ENCODE measurements around the gene ATOSA. TPM values are rescaled to one million over a fixed set of nuclear protein-coding genes. Genes with fewer than 3 reads are reported as not detected.

Gene ATOSA
- total RNA-seq, 1 donor from 2014 or later: 36.0 TPM

DNA sequence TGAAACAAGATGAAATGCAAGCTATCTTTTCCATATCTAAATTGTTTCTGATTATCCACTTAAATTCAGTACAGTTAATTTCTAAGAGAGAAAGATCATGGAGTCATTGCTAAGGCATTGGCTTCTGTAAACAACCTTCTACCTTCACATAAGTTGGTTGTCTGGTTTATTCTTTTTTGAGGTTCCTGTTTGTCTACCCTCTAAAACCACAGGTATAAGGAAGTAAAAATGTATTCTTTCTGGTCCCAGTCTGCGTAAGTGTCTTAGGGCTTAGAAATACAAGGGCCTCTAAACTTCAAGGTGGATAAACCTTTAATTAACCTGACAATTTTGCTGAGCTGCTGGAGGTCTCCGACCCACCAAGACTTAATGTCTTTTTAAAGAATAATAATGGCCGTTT lies 3.6 kb upstream of the ATOSA start:
- no peak for DNase-seq (ENCODE audit: extremely low read depth, low read depth, low spot score)

DNA sequence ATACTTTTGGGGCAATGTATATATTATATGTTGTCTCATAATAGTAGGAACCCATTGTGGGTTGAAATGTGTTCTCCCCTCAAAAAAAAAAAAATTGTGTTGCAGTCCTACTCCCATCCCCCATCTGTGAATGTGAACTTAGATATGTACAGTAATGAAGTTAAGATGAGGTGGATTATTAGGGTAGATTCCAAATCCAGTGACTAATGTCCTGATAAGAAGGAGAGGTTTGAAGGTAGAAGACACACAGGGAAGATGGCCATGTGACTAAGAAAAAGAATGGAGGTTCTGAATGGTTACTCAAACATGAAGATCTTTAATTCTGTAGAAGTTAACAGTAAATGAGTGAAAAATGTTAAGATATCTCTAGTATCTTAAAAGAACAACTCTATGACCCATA lies 3.0 kb upstream of the ATOSA start:
- no peak for DNase-seq (ENCODE audit: extremely low read depth, low read depth, low spot score)

DNA sequence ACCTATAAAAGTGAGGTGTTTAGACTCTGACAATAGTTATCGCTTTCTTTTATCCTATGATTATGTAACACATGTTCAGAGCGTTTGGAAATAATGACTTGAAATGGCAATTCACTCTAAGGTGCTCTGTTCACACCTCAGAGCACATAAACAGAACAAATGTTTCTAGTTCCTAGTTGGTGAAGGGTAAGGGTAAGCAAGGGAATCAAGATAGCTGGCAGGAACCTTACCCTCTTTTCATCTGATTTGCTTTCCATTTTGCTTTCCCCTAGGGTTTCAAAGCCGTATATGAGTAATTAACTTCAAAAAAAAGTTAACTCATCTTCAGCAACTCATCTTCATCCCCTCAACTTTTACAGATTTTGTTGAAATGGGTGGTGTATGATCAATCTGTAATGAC lies 2.3 kb upstream of the ATOSA start:
- no peak for DNase-seq (ENCODE audit: extremely low read depth, low read depth, low spot score)

DNA sequence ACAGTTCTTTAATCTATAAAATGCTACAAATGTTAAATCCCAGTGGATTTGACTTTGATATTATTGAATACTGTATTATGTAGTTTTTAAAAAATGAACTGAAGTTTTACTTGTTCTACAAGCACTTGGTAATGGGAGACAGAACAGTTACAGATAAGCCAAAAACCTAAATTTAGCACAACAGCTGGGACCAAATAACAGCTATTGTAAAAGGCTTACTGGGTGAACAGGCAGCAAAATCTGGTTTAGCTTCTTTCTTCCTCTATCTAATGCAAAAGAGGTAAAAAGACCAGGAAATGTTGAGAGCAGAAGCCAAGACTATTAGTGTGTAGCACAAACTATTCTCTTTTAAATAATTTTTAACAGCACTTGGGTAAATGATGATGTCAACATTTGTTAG lies 1.6 kb upstream of the ATOSA start:
- DNase-seq (ENCODE audit: extremely low read depth, low read depth, low spot score): no peak

DNA sequence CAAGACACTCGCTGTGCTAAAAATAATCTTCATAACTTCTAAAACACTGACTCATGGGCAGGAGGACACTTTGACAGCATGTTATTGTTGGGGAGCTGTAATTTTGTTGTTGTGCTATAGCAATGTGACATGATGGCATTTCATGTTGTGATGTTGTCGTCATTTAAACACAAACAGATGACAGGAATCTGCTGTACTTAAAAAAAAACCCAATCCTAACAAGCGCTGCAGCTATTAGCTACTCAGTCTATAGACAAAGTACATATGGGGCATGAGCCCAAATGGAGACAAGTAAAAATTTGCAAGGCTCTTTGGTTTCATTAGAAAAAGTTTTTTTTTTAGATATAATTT lies 828 bp upstream of the ATOSA start:
- no peak for DNase-seq (ENCODE audit: extremely low read depth, low read depth, low spot score)

DNA sequence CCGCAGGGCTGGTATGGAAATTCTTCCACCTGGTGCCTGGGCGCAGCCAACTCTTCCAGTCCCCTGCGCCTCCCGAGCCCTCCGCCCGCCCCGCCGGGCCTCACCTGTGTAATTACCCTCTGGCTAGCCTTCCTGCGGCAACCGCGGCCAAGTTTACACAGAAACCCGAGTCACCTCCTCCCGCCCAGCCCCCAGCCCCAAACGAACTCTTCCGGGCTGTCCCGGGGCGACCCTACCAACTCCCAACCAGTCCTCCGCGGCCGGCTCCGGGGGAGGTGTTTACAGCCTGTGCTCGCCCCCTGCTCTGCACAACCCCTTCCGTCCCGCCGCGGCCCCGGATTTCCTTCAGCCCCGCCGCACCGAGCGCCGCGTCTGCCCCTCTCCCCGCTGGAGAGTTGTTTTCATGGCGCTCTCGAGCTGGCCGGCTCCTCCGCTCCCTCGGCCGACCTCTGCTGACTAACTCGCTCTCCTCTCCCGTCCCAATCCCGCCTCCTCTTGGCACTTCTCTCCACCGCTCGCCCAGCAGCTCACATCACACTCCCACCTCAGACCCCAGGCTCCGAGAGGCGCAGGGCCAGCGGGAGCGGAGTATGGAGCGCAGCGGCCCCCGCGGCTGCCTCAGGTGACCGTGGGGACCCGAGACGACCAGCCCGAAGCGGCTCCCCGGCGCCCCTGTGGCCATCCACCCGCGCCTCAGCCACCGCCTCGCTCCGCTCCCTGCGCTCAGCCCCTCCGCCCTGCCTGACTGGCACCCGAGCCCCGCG lies 538 bp downstream of the ATOSA start:
- DNase-seq (ENCODE audit: extremely low read depth, low read depth, low spot score): no peak

DNA sequence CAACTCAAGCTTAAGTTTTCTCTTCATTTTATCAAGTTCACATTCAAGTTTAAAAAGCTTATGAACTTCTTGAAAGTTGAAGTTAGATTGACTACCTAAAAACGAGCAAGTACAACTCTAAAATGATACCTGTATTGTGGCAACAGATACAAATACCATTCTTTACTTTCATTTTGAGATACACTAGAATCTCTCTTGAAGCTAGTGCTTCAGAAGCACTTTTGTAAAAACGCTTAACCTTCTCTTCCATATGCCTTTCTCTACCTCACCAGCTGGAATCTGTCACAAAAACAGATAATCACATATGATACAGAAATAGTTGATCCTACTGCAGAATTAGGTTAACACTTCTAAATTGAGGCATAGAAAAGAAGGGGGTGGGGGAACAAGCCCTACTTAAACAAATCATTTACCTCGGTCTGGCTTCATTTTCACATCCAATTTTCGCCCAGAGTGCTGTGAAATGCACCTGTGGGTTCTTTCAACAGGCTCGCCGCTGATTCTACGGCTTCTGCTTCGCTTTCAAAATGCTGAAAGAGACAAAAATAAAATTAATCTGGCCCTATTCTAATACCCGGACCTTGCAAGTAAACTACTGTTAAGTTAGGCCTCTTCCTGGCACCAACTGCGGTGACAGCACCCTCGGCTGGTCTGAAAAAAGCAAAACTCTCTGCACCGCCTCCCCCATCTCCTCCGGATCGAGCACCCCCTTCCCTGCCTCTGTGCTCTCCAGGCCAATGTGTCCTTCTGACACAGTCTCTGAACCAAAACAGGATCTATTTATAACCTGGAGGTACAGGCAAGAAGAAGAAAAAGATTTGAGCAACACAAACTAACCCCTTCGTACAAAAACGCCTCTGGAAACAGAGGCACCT lies 1.4 kb downstream of the ATOSA start:
- DNase-seq (ENCODE audit: extremely low read depth, low read depth, low spot score): no peak

DNA sequence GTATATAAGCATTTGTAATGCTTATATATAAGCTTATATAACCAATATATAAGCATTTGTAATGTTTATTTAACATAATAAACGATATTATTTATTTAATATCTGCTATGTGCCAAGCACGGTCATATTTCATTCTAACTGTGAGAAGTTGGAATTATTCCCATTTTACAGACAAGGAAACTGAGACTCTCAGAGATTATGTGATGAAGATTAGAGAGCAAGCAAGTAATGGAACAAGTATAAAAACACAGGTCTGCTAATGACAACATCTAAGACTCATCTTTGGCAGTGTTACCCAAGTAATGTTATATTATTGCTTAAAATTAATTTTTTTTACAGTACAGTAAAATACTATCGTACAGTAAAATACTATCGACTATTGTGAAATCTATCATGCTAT lies 4.4 kb downstream of the ATOSA start:
- no peak for DNase-seq (ENCODE audit: extremely low read depth, low read depth, low spot score)

DNA sequence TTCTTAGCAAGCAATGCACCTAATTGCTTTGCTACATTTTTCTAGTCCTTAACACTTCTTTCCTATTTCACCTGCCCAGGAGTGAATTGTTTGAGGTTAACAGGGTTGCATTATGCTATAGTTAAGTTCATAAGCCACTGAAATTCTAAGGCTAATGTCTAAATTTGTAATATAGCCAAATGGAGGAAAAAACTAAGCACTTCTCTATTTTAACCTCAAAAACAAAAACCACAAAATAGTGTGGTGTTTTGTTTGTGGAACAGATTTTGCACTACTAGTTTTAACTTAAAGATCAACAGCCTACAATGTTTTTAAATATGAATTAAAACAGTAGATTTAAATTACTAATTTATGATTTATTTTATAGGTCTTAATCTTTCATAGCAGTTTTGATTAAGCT lies 5.5 kb downstream of the ATOSA start:
- no peak for DNase-seq (ENCODE audit: extremely low read depth, low read depth, low spot score)

DNA sequence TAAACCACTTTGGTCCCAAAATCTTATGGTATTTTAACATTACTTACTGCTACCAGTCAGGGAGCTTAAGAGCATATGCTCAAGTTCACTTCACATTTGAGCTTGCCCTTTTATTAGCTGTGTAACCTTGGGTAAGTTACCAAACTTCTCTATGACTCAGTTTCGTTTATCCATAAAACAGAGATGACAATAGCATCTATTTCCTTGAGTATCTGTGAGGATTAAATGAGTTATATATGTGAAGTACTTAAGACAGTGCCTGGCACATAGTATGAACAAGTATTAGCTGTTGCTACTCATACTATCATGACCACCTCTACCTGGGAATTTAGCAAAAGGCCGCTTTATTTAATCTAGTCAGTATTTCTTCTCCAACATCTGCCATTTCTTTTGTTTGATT lies 5.9 kb downstream of the ATOSA start:
- no peak for DNase-seq (ENCODE audit: extremely low read depth, low read depth, low spot score)

DNA sequence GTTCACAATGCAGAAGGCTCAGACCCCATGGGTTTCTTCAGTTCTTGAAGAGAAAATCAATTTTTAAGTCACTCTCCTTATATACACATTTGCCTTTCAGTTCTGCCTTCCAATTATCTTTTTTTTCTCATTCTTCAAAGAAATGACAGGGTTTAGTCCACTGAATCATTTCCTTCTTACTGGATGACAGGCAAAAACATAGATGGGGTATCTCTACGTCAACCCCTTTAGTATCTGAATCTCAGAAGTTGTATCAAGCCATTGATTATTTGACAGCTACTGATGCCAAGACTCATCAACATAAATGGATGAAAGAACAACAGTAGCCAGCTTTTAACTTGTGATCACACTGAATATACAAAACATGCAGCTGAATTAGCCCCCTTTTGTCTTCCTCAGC lies 6.5 kb downstream of the ATOSA start:
- DNase-seq (ENCODE audit: extremely low read depth, low read depth, low spot score): no peak

DNA sequence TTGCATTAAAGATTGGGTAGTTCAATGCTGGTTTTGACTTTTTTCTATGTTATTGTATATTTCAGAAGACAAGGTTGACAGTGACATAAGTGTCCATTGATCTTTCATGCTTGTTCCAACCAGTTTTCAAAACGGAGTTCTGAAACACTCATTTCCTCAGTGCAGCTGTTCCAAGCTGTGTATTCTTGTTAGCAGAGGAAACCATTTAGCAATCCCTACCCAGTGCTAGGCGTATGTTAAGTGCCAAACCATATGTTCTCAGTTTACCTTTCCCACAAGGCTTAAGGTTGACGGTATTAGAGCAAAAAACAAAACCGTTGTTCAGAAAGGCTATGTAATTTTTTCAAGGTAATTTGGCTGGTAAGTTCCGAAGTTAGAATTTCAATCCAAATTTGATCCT lies 9.1 kb downstream of the ATOSA start:
- no peak for DNase-seq (ENCODE audit: extremely low read depth, low read depth, low spot score)

DNA sequence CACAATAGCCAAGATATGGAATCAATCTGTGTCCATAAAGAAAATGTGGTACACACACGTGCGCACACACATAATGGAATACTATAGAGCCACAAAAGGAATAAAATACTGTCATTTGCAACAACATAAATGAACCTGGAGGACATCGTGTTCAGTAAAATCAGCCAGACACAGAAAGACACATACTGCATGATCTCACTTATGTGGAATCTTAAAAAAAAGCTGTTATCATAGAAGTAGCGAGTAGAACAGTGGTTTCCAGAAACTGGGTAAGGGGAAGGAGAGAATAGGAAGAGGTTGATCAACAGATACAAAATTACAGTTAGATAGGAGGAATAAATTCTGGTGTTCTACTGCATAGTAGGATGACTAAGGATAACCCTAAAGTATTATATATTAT lies 11.1 kb downstream of the ATOSA start:
- no peak for DNase-seq (ENCODE audit: extremely low read depth, low read depth, low spot score)

DNA sequence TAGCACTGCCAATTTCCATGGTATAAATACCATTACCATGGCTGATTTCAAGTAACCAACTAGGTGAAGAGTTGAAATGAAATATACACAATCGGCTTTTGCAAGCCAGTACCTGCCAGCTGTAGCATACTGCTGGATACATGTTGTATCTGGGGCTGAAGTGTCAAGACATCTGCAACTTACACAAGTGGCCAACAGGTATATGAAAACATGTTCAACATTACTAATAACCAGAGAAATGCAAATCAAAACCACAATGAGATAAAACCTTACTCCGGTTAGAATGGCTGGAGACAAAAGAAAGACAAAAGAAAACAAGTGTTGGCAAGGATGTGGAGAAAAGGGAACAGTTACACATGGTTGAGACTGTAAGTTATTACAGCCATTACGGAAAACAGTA lies 11.6 kb downstream of the ATOSA start:
- no peak for DNase-seq (ENCODE audit: extremely low read depth, low read depth, low spot score)

DNA sequence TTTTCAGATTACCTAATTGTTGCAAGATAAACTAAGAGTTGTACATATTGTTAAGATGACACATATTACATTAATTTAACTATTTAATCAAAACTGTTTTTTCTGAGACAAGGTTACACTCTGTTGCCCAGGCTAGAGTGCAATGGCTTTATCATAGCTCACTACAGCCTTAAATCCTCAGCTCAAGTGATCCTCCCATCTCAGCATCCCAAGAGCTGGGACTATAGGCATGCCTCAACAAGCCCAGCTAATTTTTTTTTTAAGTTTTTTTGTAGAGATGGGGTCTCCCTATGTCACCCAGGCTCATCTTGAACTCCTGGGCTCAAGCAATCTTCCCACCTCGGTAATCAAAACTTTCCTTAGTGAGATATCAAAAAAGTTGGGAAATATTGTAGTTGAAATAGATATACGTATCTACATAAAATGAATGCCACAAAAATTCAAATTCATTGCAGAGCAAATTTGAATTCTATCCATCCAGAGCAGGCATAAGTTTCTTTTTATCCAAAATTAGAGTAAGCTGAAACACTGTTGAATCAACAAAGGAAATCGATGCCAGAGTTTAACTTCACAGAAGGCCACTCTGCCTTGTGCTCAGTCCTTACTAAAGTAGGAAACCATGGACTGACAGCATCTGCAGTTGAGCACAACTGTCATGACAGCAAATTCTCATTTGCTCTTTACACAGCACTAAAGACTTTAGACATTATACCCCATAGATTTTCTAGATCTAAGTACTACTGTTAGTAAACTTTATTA lies 15.5 kb downstream of the ATOSA start:
- DNase-seq (ENCODE audit: extremely low read depth, low read depth, low spot score): no peak

DNA sequence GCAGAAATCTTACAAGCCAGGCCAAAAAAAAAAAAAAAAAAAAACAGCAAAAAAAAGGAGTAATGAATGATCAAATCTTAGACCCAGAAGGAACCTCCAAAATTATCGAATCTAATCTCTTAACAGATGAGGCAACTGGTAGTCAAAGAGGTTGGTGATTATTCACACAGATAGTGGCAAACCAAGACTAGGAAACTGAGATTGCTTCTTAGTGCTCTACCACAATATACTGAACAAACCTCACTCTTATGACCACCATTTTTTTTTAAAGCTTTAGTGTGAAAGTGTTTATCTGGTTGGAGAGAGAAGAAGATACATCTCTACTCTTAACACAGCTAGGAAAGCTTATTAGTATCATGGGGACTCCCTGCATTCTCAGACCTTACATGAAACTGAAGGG lies 17.3 kb downstream of the ATOSA start:
- DNase-seq (ENCODE audit: extremely low read depth, low read depth, low spot score): no peak

DNA sequence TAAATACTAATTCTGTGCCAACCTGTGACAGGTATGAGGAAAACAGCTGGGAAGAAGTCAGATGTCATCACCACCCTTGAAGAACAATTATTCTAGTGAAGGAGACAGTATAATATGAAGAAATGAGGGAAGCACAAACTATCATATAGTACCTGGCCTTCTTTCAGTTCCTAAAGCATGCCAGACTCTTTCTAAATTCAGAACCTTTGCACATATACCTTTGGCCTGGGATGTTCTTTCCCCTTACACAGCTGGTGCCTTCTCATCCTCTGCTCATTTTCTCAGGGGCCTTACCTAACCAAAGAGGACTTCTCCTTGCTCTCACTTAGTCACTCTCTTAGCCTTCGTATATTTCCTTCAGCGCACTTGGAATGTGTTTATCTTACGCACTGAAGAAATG lies 19.0 kb downstream of the ATOSA start:
- no peak for DNase-seq (ENCODE audit: extremely low read depth, low read depth, low spot score)

DNA sequence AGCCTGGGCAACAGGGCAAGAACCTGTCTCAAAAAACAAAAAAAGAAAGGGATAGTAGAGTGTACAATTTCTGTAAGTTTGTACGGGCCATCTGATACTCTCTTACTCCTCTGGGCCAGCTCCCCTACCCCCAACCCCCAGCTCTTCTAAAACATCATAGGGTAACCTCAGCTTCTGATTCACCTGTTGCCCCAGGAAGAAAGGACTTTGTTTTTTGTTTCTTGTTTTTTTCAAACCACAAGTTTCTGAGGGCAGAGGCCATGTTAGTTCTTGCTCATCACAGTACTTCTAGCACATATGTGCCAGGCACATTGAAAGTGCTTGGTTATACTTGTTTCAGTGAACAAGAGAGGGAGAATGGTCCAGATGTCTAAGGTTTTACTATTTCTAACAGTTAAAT lies 20.2 kb downstream of the ATOSA start:
- DNase-seq (ENCODE audit: extremely low read depth, low read depth, low spot score): no peak

DNA sequence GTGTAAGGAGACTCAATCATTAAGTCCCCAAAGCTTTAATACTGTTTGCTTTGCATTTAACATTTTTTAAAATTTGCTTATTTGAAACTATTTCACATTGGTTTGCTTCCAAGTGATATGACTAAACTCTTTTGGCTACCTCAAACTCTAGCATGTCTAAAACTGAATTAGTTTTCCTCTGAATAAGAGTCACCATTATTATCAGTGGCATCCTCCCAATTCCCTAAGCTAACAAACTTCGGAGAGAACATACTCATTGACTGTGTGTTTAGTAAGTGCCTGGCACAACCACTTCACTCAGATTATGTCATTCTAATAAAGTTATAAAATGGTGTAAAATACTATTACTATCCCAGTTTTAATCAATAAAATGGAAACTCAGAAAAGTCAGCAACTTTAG lies 21.9 kb downstream of the ATOSA start:
- no peak for DNase-seq (ENCODE audit: extremely low read depth, low read depth, low spot score)

DNA sequence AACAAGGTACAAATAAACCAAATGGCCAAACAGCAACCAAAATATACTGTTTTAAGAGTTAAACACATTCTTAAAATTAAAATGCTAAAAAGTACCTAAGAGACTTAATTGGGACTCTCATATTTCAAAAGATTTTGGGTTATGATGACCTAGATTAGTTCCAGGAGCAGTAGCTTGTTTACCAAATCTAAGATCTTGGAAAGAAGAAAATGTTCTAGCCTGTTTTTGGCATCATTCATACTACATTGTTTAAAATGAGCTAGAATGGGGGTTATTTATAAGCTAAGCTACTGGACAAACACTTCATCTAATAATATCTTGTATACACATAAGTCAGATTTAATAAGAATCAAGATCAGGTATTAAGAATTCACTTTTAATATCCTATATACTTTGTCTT lies 22.8 kb downstream of the ATOSA start:
- DNase-seq (ENCODE audit: extremely low read depth, low read depth, low spot score): no peak

DNA sequence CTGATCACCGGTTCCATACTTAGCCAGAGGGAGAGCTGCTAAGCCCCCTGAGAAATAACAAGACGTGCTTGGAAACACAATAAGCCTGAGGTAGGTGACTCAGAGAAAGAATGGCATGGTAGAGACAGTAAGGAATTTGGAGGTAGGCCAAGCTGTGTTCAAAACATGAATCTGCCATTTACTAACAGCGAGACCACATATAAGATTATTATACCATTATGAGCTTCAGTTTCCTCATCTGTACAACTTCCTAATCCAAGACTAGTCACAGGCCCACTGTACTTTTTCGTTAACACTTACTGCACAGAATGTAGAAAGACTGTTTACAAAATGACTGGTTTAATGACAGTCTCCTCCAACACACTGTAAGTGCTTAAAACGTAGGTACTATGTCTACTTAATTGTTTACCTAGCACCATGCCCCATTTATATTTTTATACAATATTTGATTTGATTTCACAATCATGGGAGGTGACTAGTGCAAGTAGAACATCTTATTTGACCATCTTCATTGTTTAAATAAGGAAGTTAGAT lies 25.7 kb downstream of the ATOSA start:
- DNase-seq (ENCODE audit: extremely low read depth, low read depth, low spot score): no peak

Data from glomerular endothelial cell (primary cell).